T-cell (primary cell): ENCODE data around the gene PRX. TPM values are rescaled to one million over a fixed set of nuclear protein-coding genes. Genes with fewer than 3 reads are reported as not detected.

Experiments used
- ATAC-seq, 4 experiments: fragments of 200-7000 bp in 3 of 4; fragments of 150-1000 bp in 1 of 4; cut with Tn5 transposase; replicated peaks in 1 of 4; 1 replicate in 3 of 4; 2 replicates in 1 of 4; pipeline ENCODE4 v1.10.0; 2021; ENCODE audit warnings: moderate library complexity in 3 of 4, mild to moderate bottlenecking in 2 of 4, moderate number of reproducible peaks in 1 of 4
- CTCF ChIA-PET, 2 donors: fragments of 300-600 bp; sonication (Branson Sonifier 250); formaldehyde crosslinking; loops; one replicate each; lab custom pipeline; 2022; ENCODE audit warnings: antibody characterized with exemption in 2 of 2; lab: Charles Lee
- POLR2A ChIA-PET, 2 donors: fragments of 300-600 bp; sonication (Branson Sonifier 250); formaldehyde crosslinking; loops; one replicate each; lab custom pipeline; 2022; ENCODE audit warnings: antibody characterized with exemption in 2 of 2; lab: Charles Lee
- DNase-seq, 35 experiments: peaks; one replicate each; pipeline versions ENCODE4 v3.0.0 to v3.0.0-alpha.2; 2013 to 2023
- H3K27ac ChIP-seq: one replicate; pipeline ENCODE4 v1.5.1; 2013; ENCODE audit warnings: low read length
- H3K27me3 ChIP-seq, 2 experiments: replicated peaks in 1 of 2; 1 replicate in 1 of 2; 2 replicates in 1 of 2; pipeline versions ENCODE4 v1.6.1 to v1.7.0; 2013; ENCODE audit warnings: low read length in 1 of 2, mixed read lengths in 1 of 2; ENCODE audit not compliant: control insufficient read depth in 2 of 2, insufficient read depth in 2 of 2; ENCODE audit errors: extremely low read depth in 1 of 2
- H3K36me3 ChIP-seq, 2 donors: 1 replicate in 1 of 2; 2 replicates in 1 of 2; pipeline versions ENCODE4 v1.6.1 to v1.7.0; 2013; ENCODE audit warnings: low read length in 1 of 2; ENCODE audit not compliant: control insufficient read depth in 2 of 2, insufficient read depth in 1 of 2; ENCODE audit errors: extremely low read depth in 1 of 2
- H3K4me1 ChIP-seq, 2 experiments: 1 replicate in 1 of 2; 2 replicates in 1 of 2; pipeline versions ENCODE4 v1.6.1 to v1.7.0; 2013; ENCODE audit warnings: low read length in 2 of 2, mixed read lengths in 1 of 2; ENCODE audit not compliant: insufficient read depth in 2 of 2, control insufficient read depth in 1 of 2; ENCODE audit errors: extremely low read depth in 1 of 2
- H3K4me3 ChIP-seq, 2 donors: 1 replicate in 1 of 2; 2 replicates in 1 of 2; pipeline versions ENCODE4 v1.5.1 to v1.7.0; 2013; ENCODE audit warnings: mild to moderate bottlenecking in 2 of 2, low read length in 1 of 2, moderate library complexity in 1 of 2; ENCODE audit not compliant: control insufficient read depth in 1 of 2; ENCODE audit errors: extremely low read depth in 1 of 2
- H3K9me3 ChIP-seq: 2 replicates; pipeline ENCODE4 v1.7.0; 2013
- H3K27ac Mint-ChIP-seq, 2 donors: one replicate each; pipeline ENCODE4 v1.8.0; 2020 to 2021; ENCODE audit warnings: mild to moderate bottlenecking in 2 of 2, mixed read lengths in 2 of 2
- H3K27me3 Mint-ChIP-seq, 2 donors: one replicate each; pipeline ENCODE4 v1.8.0; 2021 to 2022; ENCODE audit warnings: mixed read lengths in 2 of 2
- H3K36me3 Mint-ChIP-seq: one replicate; pipeline ENCODE4 v1.8.0; 2021; ENCODE audit warnings: mixed read lengths
- H3K4me1 Mint-ChIP-seq, 3 donors: one replicate each; pipeline ENCODE4 v1.8.0; 2020 to 2022; ENCODE audit warnings: mixed read lengths in 3 of 3, mild to moderate bottlenecking in 1 of 3
- H3K4me3 Mint-ChIP-seq, 3 donors: one replicate each; pipeline ENCODE4 v1.8.0; 2020 to 2022; ENCODE audit warnings: mild to moderate bottlenecking in 3 of 3, mixed read lengths in 3 of 3, moderate library complexity in 3 of 3
- H3K9me3 Mint-ChIP-seq, 3 donors: one replicate each; pipeline ENCODE4 v1.8.0; 2020 to 2022; ENCODE audit warnings: mixed read lengths in 3 of 3
- WGBS: methylation state at CpG from one replicate; pipeline ENCODE4 v1.1.5; 2013; ENCODE audit warnings: missing lambda C conversion rate; ENCODE audit not compliant: insufficient coverage; 5-methylcytosine and 5-hydroxymethylcytosine counted together
- total RNA-seq, 35 experiments: library from RNA in 6 of 35; stranded (reverse) in 6 of 35; fragments of 120-200 nt in 1 of 35; gene quantifications; one replicate each; pipeline versions ENCODE4 v1.2.1 to v1.2.4 and lab custom pipeline; 2013 to 2026

PRX gene
- total RNA-seq, 5 donors from 2014 or later (not counting 1 experiment from before 2014, with no cell fraction given) = 2.0 to 4.4 (median 2.8) TPM

GRCh38 chr19:40423938-40424337 lies 10.8 kb upstream of the PRX start:
- H3K36me3 Mint-ChIP-seq = peaks cover 5% of the 10 kb centered on the region
- no peak for ATAC-seq
- Histone ChIP-seq H3K36me3 (peaks cover 0 to 7% of the 10 kb centered on the region in 2 donors), H3K27ac (peak overlapping the region; percentile 89), H3K4me1 (peaks cover 12 to 46% of the 10 kb centered on the region in 2 experiments), H3K4me3 (no peak overlapping the region), H3K27me3 (no peaks in the 10 kb centered on the region), H3K9me3 (no peaks in the 10 kb centered on the region)
- ChIA-PET POLR2A (interaction anchor here in 1 of 2 donors (1.0 kb wide), 1 partner anchor 42 kb away, joined by 3 read pairs; the partner anchor contains the start of gene BLVRB), CTCF (no interaction called here)
- peak overlapping the region; percentile 48 to 83 for H3K27ac Mint-ChIP-seq
- WGBS = 100% methylated on average over 1 of the region's 6 CpGs
- no peaks in the 10 kb centered on the region for H3K27me3 Mint-ChIP-seq
- peak overlapping the region; percentile 14 to 98 (median 21) for H3K4me3 Mint-ChIP-seq
- peaks cover 28 to 37% (median 32%) of the 10 kb centered on the region in 3 donors for H3K4me1 Mint-ChIP-seq
- no peak for DNase-seq
- H3K9me3 Mint-ChIP-seq = no peaks in the 10 kb centered on the region

GRCh38 chr19:40422748-40423566 lies 9.8 kb upstream of the PRX start:
- peak overlapping the region; percentile 96 to 97 for H3K27ac Mint-ChIP-seq
- Histone ChIP-seq H3K27me3 (no peaks in the 10 kb centered on the region), H3K4me1 (peaks cover 12 to 46% of the 10 kb centered on the region in 2 experiments), H3K4me3 (no peak overlapping the region), H3K36me3 (peaks cover 0 to 7% of the 10 kb centered on the region in 2 donors), H3K9me3 (no peaks in the 10 kb centered on the region), H3K27ac (peak overlapping the region; percentile 85)
- ChIA-PET CTCF (no interaction called here), POLR2A (interaction anchor here (0.6 to 1.0 kb wide), 2 partner anchors 21 to 43 kb away, joined by 3 to 6 read pairs; partner anchors contain the start of genes BLVRB (in 1 of the 2) and SERTAD3 (in 1 of the 2))
- H3K36me3 Mint-ChIP-seq = peaks cover 5% of the 10 kb centered on the region
- DNase-seq (no peak), ATAC-seq (no peak)
- 95% methylated on average over 25 of the region's 31 CpGs for WGBS
- H3K9me3 Mint-ChIP-seq = no peaks in the 10 kb centered on the region
- H3K4me3 Mint-ChIP-seq = peak overlapping the region; percentile 53 to 87 (median 84)
- peaks cover 33 to 38% (median 38%) of the 10 kb centered on the region in 3 donors for H3K4me1 Mint-ChIP-seq
- no peaks in the 10 kb centered on the region for H3K27me3 Mint-ChIP-seq

DNA sequence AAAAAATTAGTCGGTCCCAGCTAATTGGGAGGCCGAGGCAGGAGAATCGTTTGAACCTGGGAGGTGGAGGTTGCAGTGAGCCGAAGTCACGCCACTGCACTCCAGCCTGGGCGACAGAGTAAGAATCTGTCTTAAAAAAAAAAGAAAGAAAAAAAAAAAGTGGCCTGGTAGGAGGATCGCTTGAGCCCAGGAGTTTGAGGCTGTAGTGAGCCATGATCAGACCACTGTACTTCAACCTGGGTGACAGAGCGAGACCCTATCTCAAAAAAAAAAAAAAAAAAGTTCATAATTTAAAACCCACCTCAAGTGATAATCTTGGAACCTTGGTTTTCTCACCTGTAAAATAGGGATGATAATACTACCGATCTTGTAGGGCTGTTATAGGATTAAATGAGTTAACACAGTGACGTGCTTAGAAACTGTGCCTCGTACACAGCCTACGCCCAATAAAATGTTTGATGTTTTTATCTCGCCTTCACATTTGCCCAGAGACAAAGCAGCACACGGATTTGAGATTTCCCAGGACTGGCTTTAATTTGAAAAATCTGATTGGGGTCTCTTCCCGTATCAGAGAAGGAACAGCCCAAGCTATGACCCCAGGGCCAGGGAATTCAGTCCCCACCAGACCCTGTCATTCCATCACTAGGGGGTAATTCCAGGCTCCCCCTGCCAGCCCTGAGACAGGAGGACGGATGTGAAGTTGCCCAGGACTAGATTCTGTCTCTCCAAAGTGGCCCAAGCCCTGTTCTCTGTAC lies 9.0 kb upstream of the PRX start:
- peaks cover 40 to 42% (median 41%) of the 10 kb centered on the region in 3 donors for H3K4me1 Mint-ChIP-seq
- peaks cover 12 to 48% of the 10 kb centered on the region in 2 experiments for H3K4me1 ChIP-seq
- H3K27ac Mint-ChIP-seq = peak overlapping the region; percentile 96 to 97
- peaks cover 0 to 7% of the 10 kb centered on the region in 2 donors for H3K36me3 ChIP-seq
- no peaks in the 10 kb centered on the region for H3K9me3 ChIP-seq
- peaks cover 5% of the 10 kb centered on the region for H3K36me3 Mint-ChIP-seq
- peaks cover 0 to 4% of the 10 kb centered on the region in 2 experiments for H3K27me3 ChIP-seq
- no peak overlapping the region for H3K4me3 ChIP-seq
- no peak for DNase-seq
- no peaks in the 10 kb centered on the region for H3K27me3 Mint-ChIP-seq
- ChIA-PET CTCF (interaction anchor here in 1 of 2 donors (0.7 kb wide), 1 partner anchor 21 kb away, joined by 5 read pairs; no protein-coding TSS in a partner anchor), POLR2A (interaction anchor here in 1 of 2 donors (0.6 kb wide), 1 partner anchor 22 kb away, joined by 6 read pairs; the partner anchor contains the start of gene SERTAD3)
- H3K4me3 Mint-ChIP-seq = peak overlapping the region; percentile 84 to 87 (median 84)
- no peaks in the 10 kb centered on the region for H3K9me3 Mint-ChIP-seq
- ATAC-seq = no peak
- 78% methylated on average over 10 of the region's 16 CpGs for WGBS
- H3K27ac ChIP-seq = peak overlapping the region; percentile 85

GRCh38 chr19:40420766-40421765 lies 7.9 kb upstream of the PRX start:
- DNase-seq (peak; percentile 37 to 80 (median 63)), ATAC-seq (peak; percentile 40 to 53 (median 51))
- ChIA-PET POLR2A (interaction anchor here (0.6 to 1.0 kb wide), 6 partner anchors 10 to 994 kb away, joined by 3 to 7 read pairs (median 4); partner anchors contain the start of gene BLVRB (in 1 of the 2)), CTCF (interaction anchor here (0.5 to 1.8 kb wide), 21 partner anchors 10 to 888 kb away, joined by 3 to 12 read pairs (median 4); partner anchors contain the start of genes BLVRB (in 1 of the 2) and EID2B (in 1 of the 2))
- peaks cover 9 to 50% of the 10 kb centered on the region in 2 experiments for H3K4me1 ChIP-seq
- H3K27ac Mint-ChIP-seq = peak overlapping the region; percentile 96 to 97
- peaks cover 0 to 7% of the 10 kb centered on the region in 2 donors for H3K36me3 ChIP-seq
- WGBS = 2% methylated on average over 52 of the region's 56 CpGs
- H3K4me1 Mint-ChIP-seq = peaks cover 40 to 45% (median 42%) of the 10 kb centered on the region in 3 donors
- H3K9me3 ChIP-seq = no peaks in the 10 kb centered on the region
- H3K27ac ChIP-seq = peak overlapping the region; percentile 85
- H3K4me3 Mint-ChIP-seq = peak overlapping the region; percentile 84 to 87 (median 84)
- peak overlapping the region; percentile 89 to 98 for H3K4me3 ChIP-seq
- no peaks in the 10 kb centered on the region for H3K9me3 Mint-ChIP-seq
- H3K36me3 Mint-ChIP-seq = peaks cover 5% of the 10 kb centered on the region
- H3K27me3 ChIP-seq = peaks cover 0 to 4% of the 10 kb centered on the region in 2 experiments
- H3K27me3 Mint-ChIP-seq = no peaks in the 10 kb centered on the region

DNA sequence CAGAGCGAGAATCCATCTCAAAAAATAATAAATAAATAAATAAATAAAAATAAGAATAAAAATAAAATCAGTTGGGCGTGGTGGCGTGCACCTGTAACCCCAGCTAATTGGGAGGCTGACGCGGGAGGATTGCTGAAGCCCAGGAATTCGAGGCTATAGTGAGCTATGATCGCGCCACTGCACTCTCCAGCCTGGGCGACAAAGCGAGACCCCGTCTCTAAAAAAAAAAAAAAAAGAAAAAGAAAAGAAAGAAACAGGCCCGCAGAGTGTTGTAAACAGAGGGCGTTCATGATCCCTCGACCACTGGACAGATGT lies 7.2 kb upstream of the PRX start:
- Mint-ChIP-seq H3K27ac (peak overlapping the region; percentile 96 to 97), H3K4me1 (peaks cover 38 to 44% (median 41%) of the 10 kb centered on the region in 3 donors), H3K27me3 (no peaks in the 10 kb centered on the region), H3K4me3 (peak overlapping the region; percentile 84 to 87 (median 84)), H3K36me3 (peaks cover 5% of the 10 kb centered on the region), H3K9me3 (no peaks in the 10 kb centered on the region)
- peak overlapping the region; percentile 89 to 98 for H3K4me3 ChIP-seq
- 30% methylated on average over 4 of the region's 14 CpGs for WGBS
- H3K4me1 ChIP-seq = peaks cover 9 to 48% of the 10 kb centered on the region in 2 experiments
- CTCF ChIA-PET = interaction anchor here (0.6 to 1.8 kb wide), 22 partner anchors 10 to 888 kb away, joined by 3 to 12 read pairs (median 4); partner anchors contain the start of genes BLVRB (in 1 of the 2) and EID2B (in 1 of the 2)
- H3K27me3 ChIP-seq = peaks cover 0 to 7% of the 10 kb centered on the region in 2 experiments
- ATAC-seq = no peak
- no peaks in the 10 kb centered on the region for H3K9me3 ChIP-seq
- peaks cover 0 to 7% of the 10 kb centered on the region in 2 donors for H3K36me3 ChIP-seq
- H3K27ac ChIP-seq = peak overlapping the region; percentile 85
- no peak for DNase-seq
- POLR2A ChIA-PET = interaction anchor here (0.6 to 1.0 kb wide), 6 partner anchors 10 to 993 kb away, joined by 3 to 7 read pairs (median 4); partner anchors contain the start of gene BLVRB (in 1 of the 2)
